GM12878 (cell line): ENCODE results near the gene OR10V1. TPM values are rescaled to one million over a fixed set of nuclear protein-coding genes. Genes with fewer than 3 reads are reported as not detected.

ENCODE experiments used
- ATAC-seq: fragments of 200-7000 bp; cut with Tn5 transposase; 3 replicates; pipeline ENCODE4 v1.9.1; 2020; ENCODE audit warnings: mild to moderate bottlenecking, moderate library complexity
- BruUV-seq: library from RNA; stranded (reverse); fragments of 400-500 nt; replicated peaks from 2 replicates; lab custom pipeline; 2021; lab: Mats Ljungman, UMichigan
- CTCF ChIA-PET: fragments of 300-600 bp; sonication (Branson Sonifier 250); formaldehyde crosslinking; extraction: SDS; loops from one replicate; lab custom pipeline; 2021; ENCODE audit warnings: inconsistent platforms; lab: Yijun Ruan, JAX
- POLR2A ChIA-PET: fragments of 350-600 bp; formaldehyde crosslinking; extraction: SDS; loops from one replicate; lab custom pipeline; 2021; ENCODE audit warnings: inconsistent platforms; lab: Charles Lee
- RAD21 ChIA-PET: fragments of 300-600 bp; sonication (Branson Sonifier 250); formaldehyde crosslinking; loops from one replicate; lab custom pipeline; 2023; ENCODE audit warnings: antibody characterized with exemption; ENCODE audit not compliant: unreplicated experiment; lab: Charles Lee
- SMC1A ChIA-PET: fragments of 300-600 bp; sonication (Branson Sonifier 250); formaldehyde crosslinking; loops from one replicate; lab custom pipeline; 2023; ENCODE audit not compliant: unreplicated experiment, uncharacterized antibody; lab: Charles Lee
- DNase-seq: peaks from one replicate; pipeline ENCODE4 v3.0.0-alpha.2; 2011; ENCODE audit warnings: low read depth, low spot score
- FAIRE-seq: peaks from 3 replicates; lab custom pipeline; 2011; peaks lifted over from hg19 to GRCh38; lab: Jason Lieb, UNC
- H2AFZ ChIP-seq: 2 replicates; pipeline ENCODE4 v1.6.0; 2011; ENCODE audit warnings: low read depth, low read length, control low read depth; ENCODE audit not compliant: control insufficient read depth
- H3K27ac ChIP-seq: 2 replicates; pipeline ENCODE4 v1.5.1; 2011; ENCODE audit warnings: control low read depth; ENCODE audit not compliant: control insufficient read depth, insufficient read depth
- H3K27me3 ChIP-seq, 2 experiments: replicated peaks in 1 of 2; 2 replicates each; pipeline versions ENCODE4 v1.6.0 to v1.6.1; 2011; ENCODE audit warnings: low read length in 1 of 2; ENCODE audit not compliant: control insufficient read depth in 2 of 2, insufficient read depth in 2 of 2
- H3K36me3 ChIP-seq, 2 experiments: 2 replicates each; pipeline ENCODE4 v1.5.1; 2011; ENCODE audit warnings: low read length in 1 of 2; ENCODE audit not compliant: control insufficient read depth in 2 of 2, insufficient read depth in 2 of 2
- H3K4me1 ChIP-seq: 2 replicates; pipeline ENCODE4 v1.6.1; 2011; ENCODE audit warnings: mild to moderate bottlenecking, low read length, moderate library complexity, mixed read lengths; ENCODE audit not compliant: control insufficient read depth, insufficient read depth
- H3K4me2 ChIP-seq: 2 replicates; pipeline ENCODE4 v1.6.0; 2011; ENCODE audit warnings: control low read depth; ENCODE audit not compliant: control insufficient read depth, insufficient read depth
- H3K4me3 ChIP-seq: fragments of 200-600 bp; sonication (generic); 2 replicates; pipeline ENCODE4 v1.5.1; 2016
- H3K79me2 ChIP-seq: 2 replicates; pipeline ENCODE4 v1.6.0; 2011; ENCODE audit warnings: low read length; ENCODE audit not compliant: control insufficient read depth, insufficient read depth
- H3K9ac ChIP-seq: 2 replicates; pipeline ENCODE4 v1.8.0; 2011; ENCODE audit warnings: low read length, control low read depth, mixed read lengths; ENCODE audit not compliant: control insufficient read depth, insufficient read depth
- H3K9me3 ChIP-seq: replicated peaks from 3 replicates; pipeline ENCODE4 v1.5.1; 2011; ENCODE audit warnings: mild to moderate bottlenecking, low read length; ENCODE audit not compliant: control insufficient read depth, insufficient read depth
- H4K20me1 ChIP-seq: 2 replicates; pipeline ENCODE4 v1.6.0; 2011; ENCODE audit not compliant: control insufficient read depth, insufficient read depth
- CREB1 ChIP-seq: IDR thresholded peaks from 2 replicates; pipeline ENCODE4 v1.6.1; 2012; ENCODE audit warnings: low read depth, mild to moderate bottlenecking, inconsistent platforms
- ELK1 ChIP-seq: IDR thresholded peaks from 2 replicates; pipeline ENCODE4 v1.6.1; 2012; ENCODE audit warnings: low read depth, low read length, improper control_type of control experiment
- LARP7 ChIP-seq: fragments of 450-650 bp; IDR thresholded peaks from 2 replicates; pipeline ENCODE4 v1.6.1; 2017; ENCODE audit warnings: mild to moderate bottlenecking
- MAX ChIP-seq: IDR thresholded peaks from 2 replicates; pipeline ENCODE4 v1.6.1; 2012; ENCODE audit warnings: low read depth, low read length, improper control_type of control experiment
- MXI1 ChIP-seq: fragments of 150-350 bp; IDR thresholded peaks from 2 replicates; pipeline ENCODE4 v1.6.1; 2011; ENCODE audit warnings: low read depth, mild to moderate bottlenecking, inconsistent platforms, low read length, improper control_type of control experiment
- PAX5 ChIP-seq: IDR thresholded peaks from 2 replicates; pipeline ENCODE4 v1.6.1; 2011; ENCODE audit warnings: low read depth, low read length, borderline replicate concordance
- RB1 ChIP-seq: fragments of 450-650 bp; formaldehyde crosslinking; IDR thresholded peaks from 2 replicates; pipeline ENCODE4 v1.6.1; 2017; ENCODE audit warnings: mild to moderate bottlenecking, borderline replicate concordance
- TCF7 ChIP-seq: IDR thresholded peaks from 2 replicates; pipeline ENCODE4 v1.6.1; 2014; ENCODE audit warnings: antibody characterized with exemption, borderline replicate concordance
- ZNF384 ChIP-seq: IDR thresholded peaks from 2 replicates; pipeline ENCODE4 v1.6.1; 2012; ENCODE audit warnings: low read depth, mild to moderate bottlenecking, low read length, improper control_type of control experiment, borderline replicate concordance
- WGBS: methylation state at CpG from one replicate; pipeline ENCODE4 v1.1.6; 2016; ENCODE audit warnings: low lambda C conversion rate; ENCODE audit not compliant: insufficient replicate concordance, insufficient coverage; ENCODE audit errors: missing lambda C conversion rate; 5-methylcytosine and 5-hydroxymethylcytosine counted together
- in situ Hi-C: fragments of 300-500 bp; cut with MboI; formaldehyde crosslinking; loops from 9 replicates; pipeline ENCODE4 v1.14.3; 2018; ENCODE audit warnings: mixed read lengths
- intact Hi-C: fragments of 100-400 bp; cut with micrococcal nuclease; formaldehyde crosslinking; loops from one replicate; pipeline ENCODE4 v1.14.2; 2022; ENCODE audit not compliant: unreplicated experiment
- polyA plus RNA-seq, 11 experiments: library from polyadenylated mRNA; depleted of rRNA in 4 of 11; unstranded in 6 of 11; stranded (reverse) in 5 of 11; fragments of >200 nt; fragmentation: Nextera tagmentation in 4 of 11; fragmentation: Illumina TruSeq in 1 of 11; extraction: Ambion mirVana in 4 of 11; extraction: Trizol in 1 of 11; gene quantifications; 1 replicate in 1 of 11; 2 replicates in 10 of 11; pipeline versions ENCODE4 v1.2.1 to v1.2.3, GENCODE V29; 2011 to 2016; ENCODE audit warnings: inconsistent platforms in 2 of 11, missing spikeins in 2 of 11, low read depth in 1 of 11
- total RNA-seq, 4 experiments: library from RNA; depleted of rRNA in 3 of 4; stranded (reverse); fragments of >200 nt in 3 of 4; fragmentation: Illumina TruSeq in 1 of 4; extraction: Trizol in 1 of 4; gene quantifications; 2 replicates each; pipeline versions ENCODE4 v1.2.1 to v1.2.3, GENCODE V29; 2013 to 2021

Gene OR10V1
- total and polyA plus RNA-seq, 10 of the 15 experiments (the other 5 are each of a cell fraction or from before 2014, with no cell fraction given) = not detected

- no peak for FAIRE-seq
- no peak overlapping the region for H3K4me2 ChIP-seq
- in situ Hi-C loops = no loop called here
- H2AFZ ChIP-seq = no peak overlapping the region
- 48% methylated on average over 6 of the region's 6 CpGs for WGBS
- no peaks in the 10 kb centered on the region for H4K20me1 ChIP-seq
- H3K9ac ChIP-seq = no peak overlapping the region
- H3K36me3 ChIP-seq = no peaks in the 10 kb centered on the region
- POLR2A ChIA-PET = no interaction called here
- TF ChIP-seq ZNF384 (no peak), PAX5 (no peak), MXI1 (no peak), LARP7 (no peak), CREB1 (no peak), MAX (no peak), RB1 (no peak), ELK1 (no peak), TCF7 (no peak)
- TF ChIP-seq, all 136 proteins: peak for 0
- no peak overlapping the region for H3K27ac ChIP-seq
- no peak overlapping the region for H3K4me3 ChIP-seq
- no peaks in the 10 kb centered on the region for H3K79me2 ChIP-seq
- ChIA-PET SMC1A (interaction anchor here (1.0 kb wide), 1 partner anchor 26 kb away, joined by 3 read pairs; no protein-coding TSS in a partner anchor), RAD21 (no interaction called here), CTCF (no interaction called here)
- ATAC-seq (no peak), DNase-seq (no peak)
- no peaks in the 10 kb centered on the region for H3K4me1 ChIP-seq
- H3K9me3 ChIP-seq = no peaks in the 10 kb centered on the region
- no TSS peak for BruUV-seq
- H3K27me3 ChIP-seq = peaks cover 0 to 6% of the 10 kb centered on the region in 2 experiments; a peak in 2 of 4 replicates
- intact Hi-C loops = no loop called here
Observed at GRCh38 chr11:59761993-59762392, 48.3 kb upstream of the OR10V1 start.
